Common myeloid progenitor, CD34-positive (primary cell): ENCODE results near the gene PSTPIP1.

Experiments used
- CTCF ChIA-PET: fragments of 350-600 bp; sonication (Branson Sonifier 250); formaldehyde crosslinking; loops from one replicate; lab custom pipeline; 2021; ENCODE audit warnings: antibody characterized with exemption; lab: Charles Lee
- POLR2A ChIA-PET: fragments of 350-600 bp; sonication (Branson Sonifier 250); formaldehyde crosslinking; loops from one replicate; lab custom pipeline; 2021; ENCODE audit warnings: antibody characterized with exemption; lab: Charles Lee
- DNase-seq, 3 donors: peaks; one replicate each; pipeline versions ENCODE4 v3.0.0 to v3.0.0-alpha.2; 2013
- H3K27ac ChIP-seq, 2 experiments: 1 replicate in 1 of 2; 2 replicates in 1 of 2; pipeline ENCODE4 v1.7.0; 2013; ENCODE audit warnings: inconsistent platforms in 2 of 2, low read length in 2 of 2, mild to moderate bottlenecking in 2 of 2, low read depth in 1 of 2, moderate library complexity in 1 of 2; ENCODE audit not compliant: severe bottlenecking in 2 of 2, insufficient read depth in 1 of 2, poor library complexity in 1 of 2
- H3K27me3 ChIP-seq, 5 experiments: replicated peaks in 2 of 5; 1 replicate in 3 of 5; 2 replicates in 2 of 5; pipeline versions ENCODE4 v1.6.1 to v1.7.0; 2013; ENCODE audit warnings: low read length in 4 of 5, mild to moderate bottlenecking in 2 of 5, moderate library complexity in 2 of 5, inconsistent platforms in 1 of 5; ENCODE audit not compliant: insufficient read depth in 5 of 5, control insufficient read depth in 4 of 5
- H3K36me3 ChIP-seq, 4 experiments: 1 replicate in 2 of 4; 2 replicates in 2 of 4; pipeline versions ENCODE4 v1.6.1 to v1.7.0; 2013; ENCODE audit warnings: low read length in 3 of 4, control low read depth in 1 of 4, mild to moderate bottlenecking in 1 of 4; ENCODE audit not compliant: control insufficient read depth in 4 of 4, insufficient read depth in 4 of 4
- H3K4me1 ChIP-seq, 4 experiments: 1 replicate in 3 of 4; 2 replicates in 1 of 4; pipeline versions ENCODE4 v1.6.1 to v1.7.1; 2013; ENCODE audit warnings: low read length in 3 of 4, mild to moderate bottlenecking in 3 of 4, control low read depth in 1 of 4, inconsistent platforms in 1 of 4, moderate library complexity in 1 of 4; ENCODE audit not compliant: control insufficient read depth in 4 of 4, insufficient read depth in 4 of 4; ENCODE audit errors: control extremely low read depth in 1 of 4
- H3K4me3 ChIP-seq, 7 experiments: 1 replicate in 4 of 7; 2 replicates in 3 of 7; pipeline versions ENCODE4 v1.5.1 to v1.7.0; 2013; ENCODE audit warnings: mild to moderate bottlenecking in 7 of 7, low read length in 6 of 7, moderate library complexity in 6 of 7, inconsistent platforms in 2 of 7, low read depth in 2 of 7, control low read depth in 1 of 7; ENCODE audit not compliant: insufficient read depth in 4 of 7, control insufficient read depth in 1 of 7; ENCODE audit errors: extremely low read depth in 1 of 7
- H3K9me3 ChIP-seq, 5 experiments: 1 replicate in 4 of 5; 2 replicates in 1 of 5; pipeline versions ENCODE4 v1.6.1 to v1.7.1; 2013; ENCODE audit warnings: low read length in 4 of 5, mild to moderate bottlenecking in 2 of 5, inconsistent platforms in 1 of 5, low read depth in 1 of 5, moderate library complexity in 1 of 5; ENCODE audit not compliant: control insufficient read depth in 4 of 5, insufficient read depth in 2 of 5; ENCODE audit errors: control extremely low read depth in 1 of 5
- WGBS: methylation state at CpG from one replicate; pipeline ENCODE4 v1.1.5; 2013; ENCODE audit not compliant: insufficient coverage; 5-methylcytosine and 5-hydroxymethylcytosine counted together

The PSTPIP1 gene

DNA sequence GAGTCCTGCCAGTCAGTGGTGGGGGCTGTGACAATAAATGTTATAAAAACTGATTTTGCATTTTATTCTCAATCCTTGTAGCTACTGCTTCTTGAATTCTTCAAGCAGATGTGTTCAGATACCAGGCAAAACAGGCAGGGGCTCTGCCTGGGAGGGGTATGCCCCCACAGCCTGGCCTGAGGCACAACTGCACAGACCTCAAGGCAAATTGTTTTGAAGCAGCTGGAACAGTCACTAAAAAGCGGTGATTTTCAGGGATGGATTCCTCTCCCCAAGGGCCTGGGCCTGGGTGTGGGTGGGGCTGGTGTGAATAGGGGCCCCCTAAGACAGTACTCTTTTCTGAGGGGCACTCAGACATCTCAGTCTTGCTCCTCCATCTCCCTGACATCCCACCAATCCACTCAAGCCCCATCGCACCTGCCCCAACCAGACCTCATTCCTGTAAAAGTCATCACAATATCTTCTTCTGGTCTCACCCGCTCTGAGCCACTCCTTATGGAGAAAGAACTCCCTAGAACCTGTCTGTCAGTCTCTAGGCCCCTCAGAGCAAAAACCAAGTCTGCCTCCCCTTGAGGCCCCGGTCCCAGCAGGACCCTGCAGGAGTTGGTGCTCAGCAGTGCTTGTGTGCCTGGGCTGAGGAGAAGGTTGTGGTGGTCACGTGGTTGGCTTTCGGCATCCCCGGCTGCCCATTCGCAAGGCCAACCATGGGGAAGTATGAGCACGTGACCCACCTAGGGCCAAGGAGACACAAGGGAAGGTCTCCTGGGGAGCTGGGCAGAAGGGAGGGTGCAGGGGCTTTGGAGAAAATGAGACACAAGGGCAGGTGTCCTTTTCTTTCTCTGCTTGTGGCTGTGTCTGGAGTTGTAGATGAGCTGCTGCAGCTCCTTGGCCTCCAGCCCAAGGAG lies 2.9 kb upstream of the PSTPIP1 start:
- no peak for DNase-seq
- ChIA-PET POLR2A (no interaction called here), CTCF (interaction anchor here (1.2 kb wide), 1 partner anchor 21 kb away, joined by 4 read pairs; no protein-coding TSS in a partner anchor)
- Histone ChIP-seq H3K4me1 (peaks cover 8 to 65% (median 41%) of the 10 kb centered on the region in 4 experiments), H3K27me3 (no peaks in the 10 kb centered on the region), H3K36me3 (no peaks in the 10 kb centered on the region), H3K4me3 (no peak overlapping the region), H3K27ac (no peak overlapping the region), H3K9me3 (no peaks in the 10 kb centered on the region)
- WGBS: 77% methylated on average over 5 of the region's 9 CpGs

DNA sequence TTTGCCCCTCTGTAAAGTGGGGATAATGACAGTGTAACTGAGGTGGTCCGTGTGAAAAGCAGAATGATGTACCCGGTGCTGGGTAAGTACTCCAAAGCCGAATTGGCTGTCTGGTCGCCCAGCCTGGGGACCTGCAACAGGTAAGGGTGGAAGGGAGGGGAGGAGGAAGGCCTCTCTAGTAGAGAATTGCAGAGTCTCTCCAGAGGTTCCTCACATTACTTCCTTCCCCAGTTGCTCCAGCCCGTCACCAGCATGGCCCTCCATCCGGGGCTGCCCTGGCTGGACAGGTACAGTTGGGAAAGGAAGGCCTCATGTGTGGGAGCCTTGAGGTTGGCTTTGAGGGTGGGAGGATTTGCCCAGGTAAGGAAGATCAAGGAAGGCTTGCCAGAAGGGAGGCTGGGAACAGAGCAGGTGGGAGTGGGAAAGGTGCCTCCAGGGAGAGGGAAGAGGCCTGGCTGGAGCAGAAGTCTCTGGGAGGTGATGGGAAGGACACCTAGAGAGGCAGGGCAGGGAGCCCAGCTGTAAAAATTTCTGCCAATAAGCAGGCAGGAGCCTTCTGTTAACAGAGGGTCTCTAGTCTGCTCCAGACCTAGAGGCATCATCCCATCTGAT lies 1.7 kb upstream of the PSTPIP1 start:
- Histone ChIP-seq H3K36me3 (no peaks in the 10 kb centered on the region), H3K27me3 (no peaks in the 10 kb centered on the region), H3K4me3 (no peak overlapping the region), H3K4me1 (peaks cover 7 to 73% (median 43%) of the 10 kb centered on the region in 4 experiments), H3K27ac (no peak overlapping the region), H3K9me3 (no peaks in the 10 kb centered on the region)
- DNase-seq: no peak
- ChIA-PET CTCF (interaction anchor here (1.2 to 3.5 kb wide), 5 partner anchors 9 to 30 kb away, joined by 5 to 16 read pairs (median 6); no protein-coding TSS in a partner anchor), POLR2A (no interaction called here)
- 94% methylated on average over 6 of the region's 6 CpGs for WGBS

DNA sequence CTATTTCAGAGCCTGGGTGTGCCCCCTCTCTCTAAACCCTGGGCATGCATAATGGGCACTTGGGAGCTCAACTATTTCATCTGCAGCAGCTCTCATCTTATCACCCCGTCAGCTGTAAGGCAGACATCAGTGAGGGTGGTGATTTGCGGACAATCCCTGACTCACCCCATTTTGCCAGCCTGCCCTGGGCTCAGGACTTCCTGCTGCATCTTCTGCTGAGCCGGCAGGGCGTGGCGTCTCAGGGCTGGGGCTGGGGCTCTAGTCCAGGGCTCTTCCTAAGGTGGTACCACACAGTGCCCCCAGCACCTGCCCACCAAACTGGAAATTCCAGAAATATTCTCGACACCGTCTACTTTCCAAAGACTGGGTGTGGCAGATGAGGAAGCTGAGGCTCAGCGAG lies 925 bp upstream of the PSTPIP1 start:
- H3K27me3 ChIP-seq: no peaks in the 10 kb centered on the region
- no peak overlapping the region for H3K4me3 ChIP-seq
- no peaks in the 10 kb centered on the region for H3K9me3 ChIP-seq
- H3K27ac ChIP-seq: no peak overlapping the region
- peaks cover 3 to 73% (median 38%) of the 10 kb centered on the region in 4 experiments for H3K4me1 ChIP-seq
- peaks cover 0 to 4% (median 0%) of the 10 kb centered on the region in 4 experiments for H3K36me3 ChIP-seq
- POLR2A ChIA-PET: no interaction called here
- CTCF ChIA-PET: interaction anchor here (1.2 to 3.5 kb wide), 5 partner anchors 10 to 29 kb away, joined by 5 to 16 read pairs (median 6); no protein-coding TSS in a partner anchor
- DNase-seq: peak in 2 of 3 donors; percentile 30 to 38
- 89% methylated on average over 7 of the region's 8 CpGs for WGBS

DNA sequence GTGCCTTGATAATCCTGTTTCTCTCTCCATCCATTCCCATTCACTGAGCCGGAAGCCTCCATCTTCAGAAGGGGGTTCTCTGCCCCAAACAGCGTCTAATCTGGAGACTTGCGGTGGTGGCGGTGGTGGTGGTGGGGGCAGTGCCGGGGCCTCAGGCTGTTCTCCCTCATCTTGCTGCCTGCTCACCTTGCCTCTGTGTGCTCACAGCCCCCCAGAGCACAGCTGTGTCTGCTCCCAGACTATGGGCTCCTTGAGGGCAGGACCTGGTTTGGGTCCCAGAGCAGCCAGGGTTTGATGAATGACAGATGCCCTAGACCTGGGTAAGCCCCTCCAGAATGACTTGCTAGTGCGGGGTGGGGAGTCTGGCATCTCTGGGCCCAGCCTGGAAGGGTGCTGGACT lies 430 bp upstream of the PSTPIP1 start:
- ChIA-PET CTCF (interaction anchor here (1.2 to 3.5 kb wide), 7 partner anchors 11 to 38 kb away, joined by 5 to 16 read pairs (median 6); no protein-coding TSS in a partner anchor), POLR2A (interaction anchor here (1.0 kb wide), 1 partner anchor 21 kb away, joined by 4 read pairs; no protein-coding TSS in a partner anchor)
- Histone ChIP-seq H3K9me3 (no peaks in the 10 kb centered on the region), H3K4me3 (peak overlapping the region in 3 of 7 experiments; percentile 67 to 76 (median 71)), H3K27me3 (no peaks in the 10 kb centered on the region), H3K4me1 (peaks cover 3 to 72% (median 37%) of the 10 kb centered on the region in 4 experiments), H3K36me3 (peaks cover 0 to 4% (median 0%) of the 10 kb centered on the region in 4 experiments), H3K27ac (peak overlapping the region in 1 of 2 experiments; percentile 50)
- DNase-seq: no peak
- 100% methylated on average over 6 of the region's 6 CpGs for WGBS

DNA sequence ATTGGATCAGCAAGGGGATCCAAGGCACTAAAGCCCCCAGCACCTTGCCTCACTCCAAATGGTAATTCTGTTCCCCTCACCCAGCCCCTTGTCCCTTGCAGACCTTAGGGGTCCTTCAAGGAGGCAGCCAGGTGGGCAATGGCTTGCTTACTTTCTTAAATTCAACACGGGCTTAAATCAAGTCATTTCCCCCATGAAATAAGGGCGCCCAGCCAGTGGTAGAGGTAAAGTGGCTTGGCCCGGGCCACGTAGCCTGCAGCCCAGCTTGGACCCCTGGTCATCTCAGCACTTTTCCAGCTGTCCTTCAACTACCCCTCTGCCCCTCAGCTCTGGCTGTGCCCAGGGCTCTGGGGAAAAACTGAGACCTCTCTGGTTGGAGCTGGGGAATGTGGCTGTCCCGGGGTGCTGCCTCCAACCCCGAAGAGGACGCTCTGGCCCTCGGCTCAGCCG lies 1.2 kb downstream of the PSTPIP1 start:
- H3K27ac ChIP-seq: peak overlapping the region in 1 of 2 experiments; percentile 50
- WGBS: 43% methylated on average over 8 of the region's 9 CpGs
- POLR2A ChIA-PET: no interaction called here

DNA sequence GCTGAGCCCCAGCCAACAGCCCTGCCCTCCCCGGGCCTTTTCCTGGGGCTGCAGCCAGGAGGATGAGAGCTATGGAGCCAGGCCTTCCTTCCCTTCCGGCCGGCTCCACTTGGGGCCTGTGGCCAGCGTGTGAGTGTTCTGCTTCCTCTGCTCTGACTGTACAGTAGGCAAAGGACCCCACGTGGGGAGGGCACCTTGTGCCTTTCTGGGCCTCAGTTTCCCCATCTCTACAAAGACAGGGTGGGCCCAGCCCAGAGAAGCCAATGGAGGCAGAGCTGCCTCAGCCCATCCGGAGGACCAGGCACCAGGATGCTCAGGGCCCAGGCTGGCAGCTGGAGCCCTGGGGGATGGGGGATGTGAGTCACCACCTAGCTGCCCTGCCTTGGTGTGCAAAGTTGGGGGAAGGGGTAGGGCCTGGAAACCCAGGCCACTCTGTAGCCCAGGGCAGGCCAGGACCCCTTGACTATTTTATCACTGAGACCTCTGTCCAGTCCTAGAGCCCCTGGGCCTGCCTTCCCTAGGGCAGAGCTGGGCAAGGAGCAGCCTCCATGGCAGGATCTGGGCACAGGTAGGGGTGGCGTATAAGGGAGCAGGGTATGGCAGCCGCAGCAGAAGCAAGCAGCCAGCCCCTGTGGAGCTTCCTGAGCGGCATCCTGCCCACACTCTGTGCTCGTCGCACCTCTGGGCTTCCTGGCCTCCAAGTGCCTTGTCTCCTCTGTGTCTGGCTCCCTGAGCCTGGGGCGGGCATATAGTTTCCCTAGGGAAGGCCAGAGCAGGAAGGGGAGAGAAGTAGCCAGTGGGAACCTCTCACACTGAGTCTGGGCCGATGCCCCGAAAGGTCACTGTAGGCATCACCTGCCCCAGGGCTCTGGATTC lies 1.8 kb downstream of the PSTPIP1 start:
- Histone ChIP-seq H3K4me3 (peak overlapping the region in 4 of 7 experiments; percentile 61 to 76 (median 65)), H3K27me3 (no peaks in the 10 kb centered on the region), H3K27ac (no peak overlapping the region), H3K36me3 (peaks cover 0 to 4% (median under 1%) of the 10 kb centered on the region in 4 experiments), H3K4me1 (peaks cover 3 to 90% (median 40%) of the 10 kb centered on the region in 4 experiments), H3K9me3 (no peaks in the 10 kb centered on the region)
- peak in 2 of 3 donors; percentile 43 to 53 for DNase-seq
- 43% methylated on average over 10 of the region's 14 CpGs for WGBS
- CTCF ChIA-PET: interaction anchor here (1.5 to 3.5 kb wide), 4 partner anchors 9 to 35 kb away, joined by 4 to 16 read pairs (median 6); no protein-coding TSS in a partner anchor
- POLR2A ChIA-PET: no interaction called here

More for the DNA sequence above, 1.2 kb downstream of the PSTPIP1 start:
- CTCF ChIA-PET: interaction anchor here (1.0 to 3.5 kb wide), 8 partner anchors 8 to 191 kb away, joined by 3 to 16 read pairs (median 6); no protein-coding TSS in a partner anchor
- no peak for DNase-seq
- H3K36me3 ChIP-seq: peaks cover 0 to 4% (median under 1%) of the 10 kb centered on the region in 4 experiments
- no peaks in the 10 kb centered on the region for H3K9me3 ChIP-seq
- peak overlapping the region in 6 of 7 experiments; percentile 34 to 76 (median 64) for H3K4me3 ChIP-seq
- peaks cover 3 to 84% (median 37%) of the 10 kb centered on the region in 4 experiments for H3K4me1 ChIP-seq
- no peaks in the 10 kb centered on the region for H3K27me3 ChIP-seq
